ENCODE data around the gene VAMP8.

DNA sequence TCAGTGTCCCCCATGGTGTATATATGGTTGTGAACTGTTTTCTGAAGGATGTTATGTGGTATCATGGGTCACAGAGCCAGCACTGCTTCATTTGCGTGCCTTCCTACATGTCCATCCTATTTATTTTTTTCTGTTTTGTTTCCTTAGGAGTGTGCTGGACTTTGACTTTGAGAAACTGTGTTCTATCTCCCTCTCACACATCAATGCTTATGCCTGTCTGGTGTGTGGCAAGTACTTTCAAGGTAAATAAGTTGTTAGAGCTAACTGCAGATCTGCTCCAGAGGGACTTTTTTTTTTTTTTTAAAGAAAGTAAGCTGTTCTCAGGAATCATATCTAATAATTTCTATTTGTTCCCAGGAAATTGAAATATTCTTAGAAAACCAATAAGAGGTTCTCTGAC, 44.0 kb downstream of the VAMP8 start:
- no peak for TF ChIP-seq SP1 (IDR thresholded peaks at IDR 0.05)
- TF ChIP-seq FOXK2 (IDR thresholded peaks at IDR 0.05), result no peak
- TF ChIP-seq HDGF (IDR thresholded peaks at IDR 0.05; ENCODE audit: borderline replicate concordance), result no peak
